Stimulated activated CD4-positive, alpha-beta T cell treated with anti-CD3 and anti-CD28 coated beads, Interleukin-4, amount 100 ng/mL, for 1 hour (primary cell): ENCODE measurements around the gene STK39.
"Not testable (repeated sequence)": the region's sequence is repeated elsewhere in the genome, so short reads cannot be mapped to it uniquely, and the experiment has no call there.

Experiments used
- DNase-seq: peaks from one replicate; pipeline ENCODE4 v3.0.0-alpha.2; 2020

Gene STK39

DNA sequence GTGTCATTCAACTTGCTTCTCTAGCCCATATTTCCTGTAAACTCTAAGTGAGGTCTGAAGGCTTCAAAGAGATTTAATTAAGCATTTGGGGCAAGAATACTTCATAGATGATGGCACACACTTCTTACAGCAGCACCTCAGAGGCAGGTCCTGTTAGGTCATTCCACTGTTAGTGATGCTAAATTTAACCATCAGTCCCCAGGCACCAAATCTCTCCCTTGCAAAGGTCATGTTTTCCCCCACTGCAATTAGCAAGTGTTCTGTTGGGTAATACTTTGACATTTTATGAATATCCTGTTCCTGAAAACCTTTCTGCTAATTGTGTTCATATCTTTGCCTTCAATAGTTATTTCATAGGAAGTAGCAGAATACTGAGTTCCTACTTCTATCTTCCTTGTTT, 117.0 kb downstream of the STK39 start:
- no peak for DNase-seq

DNA sequence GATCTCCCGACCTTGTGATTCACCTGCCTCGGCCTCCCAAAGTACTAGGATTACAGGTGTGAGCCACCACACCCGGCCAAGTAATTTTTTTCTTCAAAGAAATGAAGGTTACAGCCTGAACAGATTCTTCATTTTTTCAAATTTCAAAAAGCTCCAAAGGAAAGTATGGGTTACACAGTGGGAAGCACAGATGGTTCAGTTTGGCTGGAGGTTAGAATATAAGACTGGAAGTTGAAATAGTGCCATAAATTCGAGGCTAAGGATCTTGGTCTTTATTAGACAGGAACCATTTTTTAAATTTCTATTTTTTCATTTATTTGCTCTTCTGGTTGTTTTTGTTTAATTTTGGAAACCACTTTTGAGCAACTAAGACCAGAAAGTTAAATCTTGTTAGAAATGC, 120.0 kb downstream of the STK39 start:
- DNase-seq = no peak

DNA sequence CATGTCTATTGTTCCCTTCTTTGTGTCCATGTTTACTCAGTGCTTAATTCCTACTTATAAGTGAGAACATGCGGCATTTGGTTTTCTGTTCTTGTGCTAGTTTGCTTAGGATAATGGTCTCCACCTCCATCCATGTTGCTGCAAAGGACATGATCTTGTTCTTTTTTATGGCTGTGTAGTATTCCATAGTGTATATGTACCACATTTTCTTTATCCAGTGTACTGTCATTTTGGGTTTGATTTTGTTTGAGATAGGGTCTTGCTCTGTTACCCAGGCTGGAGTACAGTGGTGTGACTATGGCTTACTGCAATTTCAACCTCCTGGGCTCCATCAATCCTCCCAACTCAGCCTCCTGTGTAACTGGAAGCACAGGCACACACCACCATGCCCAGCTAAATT, 125.2 kb downstream of the STK39 start:
- not testable (repeated sequence) for DNase-seq

DNA sequence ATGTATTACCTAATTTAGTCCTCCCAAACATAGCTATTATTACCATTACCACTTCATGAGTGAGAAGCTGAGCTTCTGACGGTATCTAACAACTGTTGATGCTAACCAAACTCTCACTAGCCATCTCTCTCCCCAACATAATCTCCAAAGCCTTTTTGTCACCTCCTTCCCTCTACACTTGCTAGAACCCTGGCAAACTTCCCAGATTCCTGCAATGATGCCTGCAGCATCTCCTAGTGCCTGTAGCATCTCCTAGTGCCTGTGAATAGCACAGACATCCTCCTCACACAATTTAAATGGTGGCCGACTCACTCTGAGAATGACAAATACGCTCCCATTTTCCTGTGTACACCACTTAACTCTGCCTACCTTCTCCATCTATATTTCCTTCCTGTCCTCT, 126.7 kb downstream of the STK39 start:
- DNase-seq = no peak

DNA sequence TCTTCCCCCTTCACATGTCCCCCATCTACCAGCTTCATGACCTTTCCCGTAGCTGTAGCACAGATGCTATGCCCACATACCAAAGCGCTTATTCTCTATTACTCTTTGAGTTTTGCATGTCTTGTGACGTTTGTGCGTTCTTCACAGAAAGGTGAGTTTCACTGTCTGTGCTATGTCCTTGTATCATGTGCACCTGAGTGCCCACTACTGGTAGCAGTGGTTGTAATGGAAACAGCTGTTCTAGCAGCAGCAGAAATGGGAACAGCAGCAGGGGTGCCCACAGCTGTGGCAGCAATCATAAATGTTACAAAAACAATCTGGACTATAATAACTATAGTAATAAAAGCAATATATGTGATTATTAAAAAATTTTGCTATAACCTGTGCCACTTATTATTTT, 127.1 kb downstream of the STK39 start:
- DNase-seq = no peak

DNA sequence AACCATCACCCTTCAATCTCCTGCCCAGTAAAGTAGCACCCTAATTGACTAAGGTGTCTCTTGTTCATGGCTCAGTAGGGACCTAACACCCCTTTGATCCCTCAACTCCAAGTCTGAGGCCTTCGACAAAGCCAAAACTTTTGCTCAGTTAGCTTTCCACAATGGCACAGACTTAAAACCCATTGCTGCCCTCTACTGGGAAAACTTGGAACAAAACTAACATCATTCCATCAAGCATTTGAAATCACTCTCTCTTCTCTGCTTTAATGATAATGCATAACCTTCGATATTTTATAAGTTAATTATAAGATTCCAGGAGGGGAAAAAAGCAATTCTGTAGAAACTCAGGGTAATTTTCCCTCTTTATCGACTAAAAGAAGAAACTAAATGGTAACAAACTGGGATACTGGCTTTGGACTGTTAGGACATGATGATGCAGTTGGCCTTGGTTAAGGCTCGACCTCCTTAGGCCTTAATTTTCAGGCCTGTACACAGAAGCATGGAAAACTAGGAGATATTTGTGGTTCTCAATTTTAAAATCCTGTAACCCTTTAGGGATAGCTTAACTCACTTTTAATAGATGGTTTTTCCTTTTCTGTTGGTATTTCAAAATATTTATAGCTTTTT, 127.8 kb downstream of the STK39 start:
- DNase-seq = no peak

DNA sequence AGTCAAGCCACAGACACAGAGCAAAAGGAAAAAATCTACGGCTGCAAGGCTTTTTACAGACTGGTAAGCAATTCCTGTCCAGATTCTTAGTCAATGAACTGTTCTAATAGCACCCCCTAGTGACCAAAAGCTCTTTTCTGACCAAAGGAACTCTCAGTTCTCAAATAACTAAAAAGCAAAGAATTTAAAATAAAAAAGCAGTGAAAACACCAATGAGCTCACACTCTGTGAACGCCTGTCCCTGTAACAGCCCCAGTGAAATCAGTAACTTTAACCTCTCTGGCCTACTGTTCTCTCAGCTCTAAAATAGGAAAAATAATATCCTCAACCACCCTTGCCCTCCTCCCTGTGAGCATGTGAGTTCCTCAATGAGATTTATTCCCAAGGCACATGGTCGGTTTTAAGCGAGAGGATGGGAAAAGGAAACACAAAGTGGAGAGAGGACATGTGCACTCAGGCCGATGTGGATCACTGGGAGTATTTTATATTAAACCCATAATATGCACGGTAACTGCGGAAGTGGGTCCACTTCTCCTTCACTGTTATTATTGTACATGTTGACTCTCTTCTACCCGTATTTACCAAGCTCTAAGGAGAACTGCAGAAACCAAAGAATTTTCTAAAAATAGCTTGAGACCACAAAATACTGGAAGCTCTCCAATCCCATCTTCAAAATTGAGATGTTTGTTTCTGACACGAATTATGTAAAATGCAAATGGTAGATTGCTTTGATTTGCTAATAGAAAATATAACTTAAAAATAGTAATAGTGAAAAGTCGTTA, 128.5 kb downstream of the STK39 start:
- DNase-seq = no peak

DNA sequence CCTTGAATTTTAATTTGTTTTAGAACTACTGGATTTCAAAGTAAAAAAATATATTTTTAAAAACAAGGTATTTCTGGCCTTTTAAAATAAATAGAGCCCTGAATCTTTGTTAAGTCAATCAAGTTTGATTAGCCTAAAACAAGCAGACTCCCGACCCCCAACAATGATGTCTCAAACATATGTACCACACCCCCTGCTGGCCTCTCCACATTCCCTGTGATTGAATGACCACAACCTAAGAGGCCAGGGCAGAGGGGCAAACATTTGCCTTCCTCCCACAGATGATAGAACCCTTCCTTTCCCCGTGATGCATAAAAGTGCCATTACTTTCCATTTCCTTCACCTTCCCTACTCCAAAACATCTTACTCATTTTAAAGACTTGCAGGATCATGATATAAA, 130.9 kb downstream of the STK39 start:
- no peak for DNase-seq

DNA sequence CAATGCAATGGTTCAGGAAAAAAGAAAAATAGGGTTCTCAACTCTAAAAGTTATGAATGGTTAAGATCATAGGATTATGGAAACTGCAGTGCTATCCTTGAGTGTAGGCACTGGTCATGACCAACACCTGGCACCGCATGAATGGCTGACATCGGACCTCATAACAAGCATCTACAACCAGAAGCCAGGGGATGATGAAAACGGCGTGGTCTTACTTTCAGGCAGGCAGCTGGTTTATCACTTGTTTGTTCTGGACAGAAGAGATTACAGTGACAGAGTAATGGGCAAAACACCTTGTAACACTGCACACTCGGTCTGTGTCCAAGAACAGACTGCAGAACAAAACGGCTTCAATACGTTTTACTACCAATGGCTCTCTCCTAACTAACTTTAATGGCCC, 132.8 kb downstream of the STK39 start:
- no peak for DNase-seq

DNA sequence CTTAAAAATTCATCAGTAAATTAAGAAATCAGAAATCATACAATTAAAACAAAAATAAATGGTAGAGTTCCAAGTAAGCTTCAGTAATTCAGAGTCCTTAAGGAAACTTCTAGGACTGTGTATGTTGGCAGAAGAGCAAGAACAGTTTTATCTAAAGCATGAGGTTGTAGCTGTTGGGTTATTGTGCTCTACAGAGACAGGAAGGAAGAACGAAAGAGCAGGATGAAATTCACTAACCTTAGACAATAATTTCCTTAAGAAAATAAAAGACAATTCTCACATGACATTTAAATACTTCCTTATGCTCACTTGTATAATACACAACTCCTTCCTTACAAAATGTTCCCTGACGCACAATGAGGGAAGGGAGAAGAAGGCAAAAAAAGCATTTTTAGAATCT, 133.4 kb downstream of the STK39 start:
- DNase-seq = no peak

DNA sequence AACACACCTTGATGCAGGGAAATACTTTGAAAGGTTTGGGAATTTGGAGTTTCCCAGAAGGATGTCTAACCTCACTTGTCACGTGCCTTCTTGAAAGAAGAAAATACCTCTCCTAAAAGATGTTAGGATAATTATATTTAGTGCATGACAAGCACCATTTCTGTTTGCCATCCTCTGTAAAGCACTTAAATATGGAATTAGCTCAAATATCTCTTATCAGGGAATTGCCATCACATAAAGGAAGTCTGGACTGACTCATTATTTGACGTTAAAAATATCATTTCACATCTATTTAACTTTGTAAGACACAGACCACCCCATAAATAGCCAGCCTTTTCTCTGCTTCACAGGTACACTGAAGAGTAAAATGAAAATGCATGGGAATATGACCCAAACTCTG, 140.1 kb downstream of the STK39 start:
- no peak for DNase-seq

DNA sequence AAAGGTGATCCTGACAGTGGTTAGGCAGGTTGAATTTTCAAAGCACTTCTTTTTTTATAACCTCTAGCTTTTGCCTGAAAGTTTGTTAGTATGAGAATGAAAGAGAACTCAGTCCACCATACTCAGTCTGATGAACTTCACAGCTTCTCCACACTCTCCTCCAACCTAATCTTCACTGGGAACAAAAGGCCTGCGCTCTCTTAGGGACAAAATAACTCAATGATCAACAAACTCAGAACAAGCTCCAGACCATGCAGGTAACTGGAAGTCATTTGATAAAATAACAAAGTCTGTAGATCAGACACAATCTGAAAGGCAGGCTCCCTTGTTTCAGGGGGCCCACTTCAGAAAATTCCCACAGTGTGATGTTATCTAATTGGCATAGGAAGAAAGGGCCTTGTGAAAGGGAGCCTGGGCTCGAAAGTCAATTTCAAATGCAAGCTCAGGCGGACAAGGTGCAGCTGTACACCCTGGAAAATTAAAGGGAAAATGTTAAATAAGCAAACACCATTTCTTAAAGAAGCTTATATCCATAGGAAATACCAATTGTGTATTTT, 142.2 kb downstream of the STK39 start:
- no peak for DNase-seq

DNA sequence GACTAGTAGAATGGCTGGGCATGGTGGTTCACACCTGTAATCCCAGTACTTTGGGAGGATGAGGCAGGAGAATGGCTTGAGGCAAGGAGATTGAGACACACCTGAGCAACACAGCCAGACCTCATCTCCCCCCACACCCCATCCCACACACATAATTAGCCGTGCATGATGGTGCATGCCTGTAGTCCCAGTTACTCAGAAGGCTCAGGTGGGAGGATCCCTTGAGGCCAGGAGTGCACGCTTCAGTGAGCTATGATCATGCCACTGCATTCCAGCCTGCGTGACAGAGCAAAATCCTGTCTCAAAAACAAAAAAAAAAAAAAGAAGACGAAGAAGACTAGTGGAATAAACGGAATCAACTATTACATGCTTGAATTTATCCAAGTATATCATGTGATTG, 150.0 kb downstream of the STK39 start:
- DNase-seq = no peak

DNA sequence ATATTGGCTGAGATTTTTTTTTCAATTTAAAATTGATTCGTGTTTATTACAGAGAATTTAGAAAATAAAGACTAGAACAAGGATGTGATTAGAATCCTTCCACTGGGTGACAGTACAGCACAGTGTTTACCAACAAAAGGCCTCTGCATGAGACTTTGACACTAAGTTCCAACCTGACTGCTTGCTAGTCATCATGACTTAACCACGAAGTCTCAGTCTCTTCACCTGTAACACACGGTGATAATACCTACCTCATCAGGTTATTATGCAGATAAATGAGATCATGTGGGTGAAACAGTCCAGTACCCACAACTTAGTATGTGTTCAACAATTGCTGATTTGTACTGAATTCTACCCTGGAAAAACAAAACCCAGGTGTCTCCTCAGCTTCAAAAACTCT, 151.2 kb downstream of the STK39 start:
- DNase-seq = no peak

DNA sequence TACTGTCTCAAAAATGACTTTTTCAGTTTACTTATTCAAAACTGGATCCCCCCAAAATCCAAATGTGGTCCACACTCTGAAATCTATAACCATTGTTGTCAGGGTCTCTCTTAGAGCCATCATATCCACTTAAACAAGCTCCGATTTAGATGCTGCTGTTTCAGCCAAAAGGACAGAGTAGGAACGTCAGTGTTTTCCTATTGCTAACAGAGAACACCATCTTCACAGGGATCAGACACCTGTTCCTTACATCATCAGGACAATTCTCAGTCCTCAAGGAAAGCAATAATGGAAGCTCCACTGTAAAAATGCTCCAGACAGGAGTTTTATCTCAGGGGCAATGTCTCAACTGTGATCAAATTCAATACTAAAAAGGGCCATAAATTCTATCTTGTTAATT, 155.4 kb downstream of the STK39 start:
- DNase-seq = no peak

DNA sequence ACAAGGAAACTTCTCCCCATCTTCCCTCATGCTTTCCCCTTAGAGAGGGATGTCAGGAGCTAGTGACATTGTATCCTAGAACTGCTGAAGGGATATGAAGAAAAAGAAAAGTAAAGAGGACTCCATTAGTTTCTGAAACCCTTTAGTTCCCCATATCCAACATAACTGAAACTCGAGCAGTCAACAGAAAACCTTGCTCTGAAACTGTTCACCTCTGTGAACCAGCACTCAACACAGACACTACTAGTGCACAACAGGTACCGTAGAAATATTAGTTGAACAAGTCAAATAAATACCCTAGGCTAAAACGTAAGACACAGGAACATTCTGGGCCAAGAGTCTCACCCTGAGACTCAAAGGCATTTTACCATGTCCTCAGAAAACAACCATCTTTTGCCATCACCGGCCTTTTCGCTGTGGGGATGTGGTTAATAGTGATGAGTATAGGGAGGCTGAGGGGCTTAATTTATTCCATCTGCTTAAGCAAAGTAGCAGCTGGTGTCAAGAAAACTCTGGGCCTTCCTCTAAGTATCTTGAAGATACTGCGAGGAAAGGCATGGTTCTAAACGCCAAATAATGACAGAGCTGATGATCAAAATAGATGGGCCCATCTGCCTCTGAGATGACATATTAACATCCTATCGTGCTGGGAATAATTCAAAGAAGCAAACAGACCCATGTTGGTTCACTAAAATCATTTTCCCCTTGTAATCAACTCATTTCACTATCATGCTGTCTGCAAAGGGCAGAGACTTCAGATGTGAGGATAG, 156.8 kb downstream of the STK39 start:
- no peak for DNase-seq

DNA sequence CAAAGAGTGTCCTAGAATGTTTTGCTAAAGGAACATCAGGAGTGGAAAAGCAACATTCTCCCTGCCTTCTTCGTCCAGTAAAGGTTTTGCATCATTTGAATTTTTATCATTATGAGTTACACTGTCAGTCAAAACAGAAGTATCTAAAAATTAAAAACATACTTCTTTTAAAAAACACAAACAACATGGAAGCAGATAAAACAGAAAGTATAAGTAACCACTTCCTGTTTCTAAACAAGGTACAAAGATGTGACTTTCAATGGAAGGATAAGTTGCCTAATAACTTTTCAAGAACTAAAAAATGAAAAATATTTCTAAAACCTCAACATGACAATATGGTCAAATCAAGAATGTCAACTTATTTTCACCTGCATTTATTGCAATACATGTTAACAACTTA, 158.2 kb downstream of the STK39 start:
- no peak for DNase-seq

DNA sequence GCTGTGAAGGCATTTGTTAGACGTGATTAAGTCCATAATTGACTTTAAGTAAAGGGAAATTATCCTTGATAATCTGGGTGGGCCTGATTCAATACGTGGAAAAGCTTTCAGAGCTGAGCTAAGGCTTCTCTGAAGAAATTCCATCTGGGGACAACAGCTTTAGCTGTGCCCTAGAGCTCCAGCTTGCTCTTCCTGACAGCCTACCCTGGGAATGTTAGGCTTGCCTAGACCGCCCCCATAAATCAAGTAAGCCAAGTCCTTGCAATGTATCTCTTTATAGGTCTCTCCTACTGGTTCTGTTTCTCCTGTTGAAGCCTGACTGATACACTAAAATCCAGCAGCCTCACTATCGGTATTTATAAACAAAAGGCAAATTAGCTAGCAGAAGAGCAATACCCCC, 160.0 kb downstream of the STK39 start:
- DNase-seq = no peak

DNA sequence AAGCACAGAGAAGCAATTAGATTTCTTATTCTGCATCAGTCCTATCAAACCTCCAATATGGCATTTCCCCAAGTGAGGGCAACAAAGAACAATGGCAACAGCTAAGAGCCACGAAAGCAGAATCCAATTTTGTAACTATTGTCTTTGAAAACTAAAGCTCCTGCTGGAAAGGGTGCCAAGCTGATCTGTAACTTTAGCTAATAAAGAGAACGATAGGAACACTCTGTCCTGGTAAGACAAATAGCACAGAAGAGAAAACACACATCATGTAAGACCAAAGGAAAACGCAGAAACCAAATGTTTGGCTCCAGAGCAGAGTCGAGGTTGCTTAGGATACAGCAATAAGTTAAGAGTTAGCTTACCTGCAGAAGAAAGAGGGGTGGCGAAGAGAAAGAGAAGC, 160.5 kb downstream of the STK39 start:
- DNase-seq = no peak

DNA sequence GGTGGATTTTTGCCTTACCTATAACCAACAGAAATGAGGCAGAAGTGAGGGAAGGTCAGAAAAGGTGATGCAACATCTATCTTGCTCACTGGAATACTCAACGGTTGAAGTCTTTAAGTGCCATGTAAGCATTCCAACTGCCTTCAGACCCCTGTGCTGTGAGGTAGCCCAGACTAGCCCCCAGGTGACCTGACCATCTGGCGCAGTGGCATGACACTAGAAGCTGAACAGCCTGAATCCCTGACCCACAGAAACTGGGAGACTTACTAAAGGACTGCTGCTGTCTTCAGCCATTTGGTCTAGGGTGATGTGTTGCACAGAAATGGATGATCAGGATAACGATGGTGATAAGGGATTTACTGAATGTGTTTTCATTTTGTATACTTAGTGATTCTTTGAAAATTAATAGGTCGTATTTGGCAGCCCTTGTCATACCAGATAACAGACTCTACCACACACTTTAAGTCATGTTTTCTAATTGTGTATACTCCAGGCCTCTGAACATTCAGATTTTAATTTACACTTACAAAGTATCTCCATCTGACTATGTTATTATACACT, 161.5 kb downstream of the STK39 start:
- DNase-seq = no peak

DNA sequence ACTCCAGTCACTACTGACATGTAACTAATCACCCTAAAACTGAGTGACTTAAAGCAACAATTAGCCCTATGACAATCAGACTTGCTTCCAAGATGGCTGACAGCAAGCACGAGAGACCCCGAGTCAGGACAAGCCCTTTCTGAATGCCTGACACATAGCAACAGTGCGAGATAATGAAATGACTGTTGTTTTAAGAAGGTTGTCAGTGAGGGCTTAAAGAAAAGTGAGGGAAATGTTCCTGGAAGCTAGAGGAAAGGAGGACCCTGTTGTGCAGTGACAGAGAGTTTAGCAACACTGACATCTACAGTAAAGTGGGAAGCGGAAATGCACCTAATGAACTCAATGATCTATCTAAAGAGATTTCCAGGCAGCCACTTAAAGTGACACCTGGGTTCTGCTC, 163.1 kb downstream of the STK39 start:
- no peak for DNase-seq

DNA sequence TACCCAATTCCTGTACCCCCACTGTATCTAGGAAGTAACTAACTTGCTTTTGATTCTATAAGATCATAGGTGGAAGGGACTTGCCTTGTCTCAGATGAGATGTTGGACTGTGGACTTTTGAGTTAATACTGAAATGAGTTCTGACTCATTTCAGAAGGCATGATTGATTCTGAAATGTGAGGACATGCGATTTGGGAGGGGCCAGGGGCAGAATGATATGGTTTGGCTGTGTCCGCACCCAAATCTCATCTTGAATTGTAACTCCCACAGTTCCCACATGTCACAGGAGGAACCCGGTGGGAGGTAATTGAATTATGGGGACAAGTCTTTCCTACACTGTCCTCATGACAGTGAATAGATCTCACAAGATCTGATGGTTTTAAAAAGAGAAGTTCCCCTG, 165.9 kb downstream of the STK39 start:
- DNase-seq = not testable (repeated sequence)

DNA sequence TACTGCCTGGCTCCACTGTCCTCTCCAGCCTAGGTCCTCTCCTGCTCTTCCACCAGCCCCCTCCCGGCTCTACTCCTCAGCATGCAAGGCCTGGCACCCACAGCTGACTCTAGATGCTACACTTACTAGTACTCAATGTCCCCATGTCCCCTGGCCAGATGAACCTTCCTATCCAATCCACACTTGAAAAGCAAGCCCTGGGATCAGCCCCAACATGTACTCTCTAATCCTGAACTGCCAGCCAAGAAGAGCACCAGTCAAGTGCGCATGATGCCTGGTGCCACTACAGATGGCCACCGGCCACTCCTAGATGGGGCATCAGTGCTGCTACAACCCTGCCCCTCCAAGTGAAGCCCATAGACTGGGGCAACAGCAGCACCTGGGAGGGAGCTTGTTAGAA, 168.2 kb downstream of the STK39 start:
- DNase-seq = no peak

DNA sequence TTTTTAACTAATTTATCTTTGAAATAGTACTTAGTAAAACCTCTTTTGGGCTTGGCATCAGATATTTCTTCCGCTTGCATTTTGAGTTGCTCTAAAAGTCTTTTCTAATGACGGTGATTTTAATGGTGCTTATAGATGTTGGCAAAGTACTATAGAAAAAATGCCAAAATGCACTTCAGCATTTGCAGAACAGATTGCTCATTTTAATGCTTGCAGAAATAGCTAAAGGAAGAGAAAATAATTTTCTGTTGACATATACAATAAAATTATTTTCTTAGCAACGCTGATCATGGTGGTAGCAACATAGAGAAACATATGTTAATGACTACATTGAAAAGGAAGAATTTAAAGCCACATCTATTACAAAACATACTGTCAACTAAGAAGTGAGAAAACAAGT, 170.7 kb downstream of the STK39 start:
- no peak for DNase-seq
